NCI-H2196 treated with DMSO at 0.1 percent for 48 hours (cell line): Measurements from ENCODE around the gene PTPRM.
A peak's percentile ranks its signal among the peaks of the same experiment; 100 is the strongest.

Experiments used
- DNase-seq: peaks from one replicate; lab custom pipeline; 2025; ENCODE audit not compliant: unreplicated experiment; lab: John Stamatoyannopoulos, UW

Gene PTPRM

GRCh38 chr18:7626175-7626921 lies 59.2 kb downstream of the PTPRM start:
- no peak for DNase-seq

- no peak for DNase-seq
Observed at GRCh38 chr18:7626922-7627440, 59.9 kb downstream of the PTPRM start.

GRCh38 chr18:7629416-7629815 lies 62.3 kb downstream of the PTPRM start:
- no peak for DNase-seq

- no peak for DNase-seq
Observed at GRCh38 chr18:7630731-7631442, 63.8 kb downstream of the PTPRM start.

DNA sequence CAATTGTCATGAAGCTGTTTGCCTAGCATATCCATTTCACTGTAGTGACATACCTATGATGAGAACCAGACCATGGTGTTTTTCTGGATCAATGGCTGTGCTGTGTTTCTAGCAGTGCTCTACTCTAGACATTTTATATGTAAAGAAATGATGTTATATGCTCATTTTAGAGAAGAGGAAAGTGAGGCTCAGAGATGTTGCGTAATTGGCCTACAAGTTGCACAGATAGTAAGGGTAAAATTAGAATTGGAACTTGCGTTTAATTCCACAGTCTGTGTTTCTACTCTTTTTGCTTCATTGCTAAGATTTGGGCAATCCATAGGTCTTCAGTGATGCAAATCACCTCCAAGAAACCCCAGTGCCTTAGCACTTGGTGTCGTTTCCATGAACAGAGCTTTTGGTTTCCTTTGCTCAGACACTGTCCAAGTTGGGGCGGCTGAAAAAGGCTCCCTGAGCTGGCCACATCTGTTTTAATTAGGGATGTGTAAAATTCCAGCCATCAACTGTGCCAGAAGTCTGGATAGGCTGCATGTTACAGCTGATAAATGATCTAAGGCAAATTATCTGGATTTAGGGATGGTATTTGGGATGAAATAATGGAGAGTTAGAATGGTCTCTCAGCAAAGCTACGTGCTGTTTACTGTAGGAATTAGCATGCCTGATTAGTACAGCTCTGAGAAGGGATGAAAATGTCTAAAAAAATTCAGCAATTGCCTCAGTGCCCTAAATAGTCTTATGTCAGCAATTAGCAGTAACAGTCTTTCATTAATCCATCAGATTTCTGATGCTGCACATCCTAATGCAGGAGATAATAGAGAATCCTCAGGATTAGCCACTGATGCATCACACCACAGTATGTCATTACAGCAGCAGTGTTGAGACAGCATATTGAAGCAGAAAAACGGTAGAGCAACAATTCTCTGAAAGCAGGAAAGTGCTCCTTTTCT lies 65.3 kb downstream of the PTPRM start:
- no peak for DNase-seq

DNA sequence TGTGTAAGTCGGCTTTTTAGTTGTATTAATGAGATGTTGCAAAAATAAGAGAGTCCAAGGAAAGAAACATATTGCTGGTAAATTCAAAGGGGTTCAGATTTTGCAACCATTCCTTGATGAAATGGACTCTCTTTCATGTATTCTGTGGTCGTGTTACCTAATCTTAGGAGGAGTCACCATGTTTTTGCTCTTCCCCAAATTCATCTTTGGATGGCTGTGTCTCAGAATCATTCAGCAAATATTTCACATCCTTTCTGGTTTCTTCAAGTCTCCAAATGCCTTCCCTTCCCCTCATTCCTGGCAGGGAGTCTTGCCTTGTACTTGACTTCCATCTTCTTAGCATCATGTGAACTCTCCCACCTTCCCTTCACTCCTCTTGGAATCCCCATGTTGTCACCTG lies 66.1 kb downstream of the PTPRM start:
- no peak for DNase-seq

DNA sequence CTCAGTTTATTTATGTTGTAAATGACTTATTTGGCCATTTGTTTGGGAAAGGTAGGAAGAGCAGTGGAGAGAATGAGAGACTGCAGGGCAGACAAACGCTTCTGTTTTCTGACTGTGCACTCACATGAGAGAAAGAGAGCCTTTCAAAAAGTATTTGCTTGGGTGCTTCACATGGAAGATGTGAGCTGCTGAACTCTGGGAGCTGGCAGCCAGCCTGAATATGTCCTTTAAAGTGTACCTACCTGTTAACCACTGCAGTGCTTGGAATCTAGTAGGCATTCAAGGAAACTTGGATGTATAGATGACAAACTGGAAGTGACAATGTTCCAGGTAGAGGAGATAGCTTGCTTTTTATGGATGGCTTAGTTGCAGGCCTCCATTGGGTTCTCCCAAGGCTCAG lies 68.8 kb downstream of the PTPRM start:
- no peak for DNase-seq

- DNase-seq = no peak
Observed at GRCh38 chr18:7637269-7637668, 70.2 kb downstream of the PTPRM start.

DNA sequence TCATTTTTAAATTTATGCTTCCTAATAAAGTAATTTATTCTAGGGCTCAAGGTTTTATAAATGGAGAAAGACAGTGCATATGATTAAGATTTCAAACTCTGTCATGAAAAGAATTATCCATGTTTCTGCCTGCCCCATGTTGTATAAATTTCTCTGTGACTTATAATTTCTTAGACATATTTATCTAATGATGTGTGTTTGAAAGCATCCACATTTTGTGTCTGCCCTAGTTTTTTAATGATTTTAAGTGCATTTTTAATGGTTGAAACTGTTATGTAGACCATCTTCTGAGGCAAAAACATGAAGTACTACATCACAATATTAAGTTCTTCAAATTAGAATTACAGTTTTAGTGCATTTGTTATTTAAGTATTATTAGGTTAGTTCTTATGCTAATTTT lies 71.2 kb downstream of the PTPRM start:
- no peak for DNase-seq

DNA sequence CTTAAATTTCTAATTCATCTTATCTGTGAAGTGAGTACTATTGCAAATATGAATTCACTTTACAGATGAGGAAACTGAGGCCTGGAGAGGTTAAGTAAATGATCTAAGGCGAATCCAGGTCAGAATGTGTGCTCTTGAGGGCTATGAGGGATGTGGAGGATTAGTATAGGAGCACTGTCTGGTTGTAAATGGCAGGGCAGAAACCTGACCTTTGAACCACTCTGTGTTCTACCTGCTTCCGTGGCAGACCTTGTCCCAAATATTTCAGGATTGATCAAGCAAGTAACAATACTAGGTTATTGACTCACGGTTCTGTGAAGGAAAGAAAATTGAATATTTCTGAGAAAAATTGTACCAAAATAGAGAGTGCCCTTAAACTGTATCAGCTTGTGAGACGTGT lies 74.7 kb downstream of the PTPRM start:
- DNase-seq = no peak

GRCh38 chr18:7642331-7642890 lies 75.3 kb downstream of the PTPRM start:
- no peak for DNase-seq

DNA sequence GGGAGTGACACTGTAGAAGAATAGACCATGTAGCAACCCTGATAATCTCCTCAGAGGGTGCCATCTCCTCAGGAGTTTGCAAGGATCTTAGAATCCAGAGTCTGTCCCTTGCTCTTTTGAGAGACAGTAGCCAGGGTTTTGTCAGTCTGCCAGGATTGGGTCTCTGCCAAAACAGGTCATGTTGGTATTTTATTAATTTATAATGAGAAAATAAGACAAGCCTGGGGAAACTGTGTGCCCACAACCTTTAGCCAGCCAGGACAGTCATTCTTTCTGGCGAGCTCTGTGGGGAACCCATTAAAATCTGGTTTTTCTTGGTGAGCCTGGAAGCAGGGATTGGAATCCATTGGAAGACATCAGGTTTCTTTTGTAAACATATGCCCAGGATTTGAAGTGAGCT lies 78.6 kb downstream of the PTPRM start:
- DNase-seq = peak; percentile 46

- DNase-seq = peak; percentile 38
Observed at GRCh38 chr18:7646174-7646886, 79.2 kb downstream of the PTPRM start.

DNA sequence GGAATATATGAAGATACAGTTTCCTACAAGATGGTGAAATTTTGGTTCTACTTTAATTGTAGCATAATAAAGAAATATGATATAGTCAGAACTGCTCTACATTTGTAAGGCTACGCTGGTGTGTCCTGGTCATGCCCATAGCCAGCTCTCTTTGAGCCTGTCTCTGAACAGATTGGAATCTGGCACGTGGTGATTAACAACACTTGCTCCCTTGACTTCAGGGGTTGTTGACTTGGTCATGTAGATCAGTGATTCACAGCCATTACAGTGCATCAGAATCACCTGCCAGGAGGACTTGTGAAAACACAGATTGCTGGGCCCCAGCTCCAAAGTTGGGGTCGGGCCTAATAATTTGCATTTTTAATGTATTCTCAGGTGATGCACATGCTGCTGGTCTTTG lies 80.4 kb downstream of the PTPRM start:
- no peak for DNase-seq

DNA sequence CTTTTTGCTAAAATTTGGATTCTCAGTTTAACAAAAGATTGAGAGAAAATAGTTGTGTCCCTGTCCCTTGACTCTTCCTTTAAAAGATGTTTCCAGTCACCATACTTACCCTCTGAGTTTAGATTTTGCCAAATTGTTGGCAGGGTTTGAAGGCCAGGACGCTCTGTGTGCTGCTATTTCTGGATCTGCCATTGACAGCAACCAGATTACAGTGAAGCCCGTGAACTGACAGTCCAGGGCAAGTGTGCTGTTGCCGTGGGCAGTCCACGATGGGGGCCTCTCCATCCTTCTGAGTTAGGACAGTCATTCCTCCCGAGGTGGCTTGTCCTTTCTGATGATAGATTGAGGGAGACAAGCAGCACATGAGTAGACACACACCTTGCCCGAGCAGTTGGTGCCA lies 89.9 kb downstream of the PTPRM start:
- DNase-seq = no peak

GRCh38 chr18:7657937-7658336 lies 90.8 kb downstream of the PTPRM start:
- no peak for DNase-seq

- DNase-seq = no peak
Observed at GRCh38 chr18:7658701-7659100, 91.6 kb downstream of the PTPRM start.

- DNase-seq = no peak
Observed at GRCh38 chr18:7661207-7661606, 94.1 kb downstream of the PTPRM start.

- no peak for DNase-seq
Observed at GRCh38 chr18:7662866-7663265, 95.8 kb downstream of the PTPRM start.
